Fibroblast of lung (primary cell): ENCODE results near the gene RAB44. TPM values are rescaled to one million over a fixed set of nuclear protein-coding genes. Genes with fewer than 3 reads are reported as not detected.

Experiments used
- DNase-seq, 2 donors: peaks; one replicate each; pipeline versions ENCODE4 v3.0.0 to v3.0.0-alpha.2; 2010; ENCODE audit warnings: low read depth in 2 of 2
- H2AFZ ChIP-seq: 2 replicates; pipeline ENCODE4 v1.5.1; 2012; ENCODE audit warnings: low read length, control low read depth, inconsistent platforms
- H3K27ac ChIP-seq: 2 replicates; pipeline ENCODE4 v1.5.1; 2011; ENCODE audit warnings: low read length, control low read depth; ENCODE audit not compliant: insufficient read depth
- H3K27me3 ChIP-seq: 2 replicates; pipeline ENCODE4 v1.5.1; 2011; ENCODE audit warnings: mild to moderate bottlenecking, low read length; ENCODE audit not compliant: control insufficient read depth, insufficient read depth
- H3K36me3 ChIP-seq: 2 replicates; pipeline ENCODE4 v1.5.1; 2011; ENCODE audit warnings: low read length; ENCODE audit not compliant: control insufficient read depth, insufficient read depth
- H3K4me1 ChIP-seq: 2 replicates; pipeline ENCODE4 v1.5.1; 2011; ENCODE audit warnings: low read length; ENCODE audit not compliant: control insufficient read depth, insufficient read depth; ENCODE audit errors: extremely low read depth
- H3K4me2 ChIP-seq: 2 replicates; pipeline ENCODE4 v1.5.1; 2011; ENCODE audit warnings: low read length, control low read depth; ENCODE audit not compliant: insufficient read depth; ENCODE audit errors: extremely low read depth
- H3K4me3 ChIP-seq, 4 experiments: fragments of 200-600 bp in 1 of 4; sonication (generic) in 1 of 4; replicated peaks in 1 of 4; 2 replicates each; pipeline ENCODE4 v1.5.1; 2011 to 2016; ENCODE audit warnings: low read length in 4 of 4, low read depth in 3 of 4, mild to moderate bottlenecking in 3 of 4, control low read depth in 2 of 4, inconsistent platforms in 1 of 4, mixed read lengths in 1 of 4; ENCODE audit not compliant: insufficient read depth in 1 of 4; ENCODE audit errors: control extremely low read depth in 1 of 4
- H3K79me2 ChIP-seq: 2 replicates; pipeline ENCODE4 v1.5.1; 2012; ENCODE audit warnings: mild to moderate bottlenecking, low read length, inconsistent platforms; ENCODE audit not compliant: control insufficient read depth, insufficient read depth
- H3K9ac ChIP-seq: 2 replicates; pipeline ENCODE4 v1.5.1; 2011; ENCODE audit warnings: mild to moderate bottlenecking, low read length, control low read depth; ENCODE audit not compliant: insufficient read depth
- H3K9me3 ChIP-seq: 2 replicates; pipeline ENCODE4 v1.5.1; 2012; ENCODE audit warnings: low read depth, low read length; ENCODE audit not compliant: control insufficient read depth, insufficient read depth
- H4K20me1 ChIP-seq: 2 replicates; pipeline ENCODE4 v1.5.1; 2011; ENCODE audit warnings: low read length; ENCODE audit not compliant: control insufficient read depth, insufficient read depth; ENCODE audit errors: extremely low read depth
- EZH2 ChIP-seq: IDR thresholded peaks from 2 replicates; pipeline ENCODE4 v1.5.1; 2012; ENCODE audit warnings: low read length, control low read depth, mild to moderate bottlenecking; ENCODE audit errors: missing control alignments
- polyA plus RNA-seq, 2 donors: library from polyadenylated mRNA; depleted of rRNA in 1 of 2; stranded (reverse) in 1 of 2; unstranded in 1 of 2; fragments of >200 nt; gene quantifications; 2 replicates each; pipeline ENCODE4 v1.2.1, GENCODE V29; 2011 to 2012; ENCODE audit warnings: missing spikeins in 1 of 2
- total RNA-seq: library from RNA; depleted of rRNA; stranded (reverse); fragments of >200 nt; gene quantifications from 2 replicates; pipeline ENCODE4 v1.2.1, GENCODE V29; 2014
- TF ChIP-seq, protein P1 (sequence below), 2 donors: IDR thresholded peaks in 1 of 2; conservative IDR thresholded peaks in 1 of 2; 1 replicate in 1 of 2; 2 replicates in 1 of 2; pipeline ENCODE4 v1.5.1; 2011 to 2012; ENCODE audit warnings: low read length in 2 of 2, control low read depth in 1 of 2, inconsistent platforms in 1 of 2, low read depth in 1 of 2, mild to moderate bottlenecking in 1 of 2

The RAB44 gene
- total and polyA plus RNA-seq, 2 donors (not counting 1 experiment from before 2014, with no cell fraction given): under 0.01 TPM; not detected in 1

DNA sequence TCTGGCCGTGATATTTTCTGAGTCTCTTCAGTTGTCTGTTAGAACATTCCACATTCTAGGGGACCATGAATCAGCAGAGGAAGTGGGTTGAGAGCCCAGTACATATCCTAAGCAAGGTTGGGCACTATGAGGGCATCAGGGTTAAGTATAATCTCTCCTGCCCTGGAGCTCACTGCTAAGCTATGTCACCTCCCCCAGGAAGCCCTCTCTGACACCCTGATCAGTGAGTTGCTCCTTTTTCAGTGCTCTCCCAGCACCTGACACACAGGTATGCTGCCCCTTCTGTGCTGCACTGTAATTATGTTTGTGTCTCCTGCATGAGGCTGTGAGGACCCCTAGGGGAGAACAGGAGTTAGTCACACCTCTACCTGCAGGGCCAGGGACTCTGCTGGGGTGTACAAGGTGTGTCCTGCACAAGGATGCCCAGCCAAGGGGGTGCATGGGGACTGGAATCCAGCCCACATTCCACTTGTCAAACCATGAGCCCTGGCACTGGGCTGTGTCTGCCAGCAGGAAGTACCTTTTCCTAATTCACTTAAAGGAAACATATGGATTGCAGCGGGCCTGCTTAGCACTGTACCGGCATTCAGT is 3.9 kb downstream of the RAB44 start:
- H3K4me2 ChIP-seq: no peak overlapping the region
- H4K20me1 ChIP-seq: no peaks in the 10 kb centered on the region
- no peaks in the 10 kb centered on the region for H3K4me1 ChIP-seq
- H3K9me3 ChIP-seq: no peaks in the 10 kb centered on the region
- no peak overlapping the region for H3K27ac ChIP-seq
- no peaks in the 10 kb centered on the region for H3K79me2 ChIP-seq
- TF ChIP-seq, protein P1, sequence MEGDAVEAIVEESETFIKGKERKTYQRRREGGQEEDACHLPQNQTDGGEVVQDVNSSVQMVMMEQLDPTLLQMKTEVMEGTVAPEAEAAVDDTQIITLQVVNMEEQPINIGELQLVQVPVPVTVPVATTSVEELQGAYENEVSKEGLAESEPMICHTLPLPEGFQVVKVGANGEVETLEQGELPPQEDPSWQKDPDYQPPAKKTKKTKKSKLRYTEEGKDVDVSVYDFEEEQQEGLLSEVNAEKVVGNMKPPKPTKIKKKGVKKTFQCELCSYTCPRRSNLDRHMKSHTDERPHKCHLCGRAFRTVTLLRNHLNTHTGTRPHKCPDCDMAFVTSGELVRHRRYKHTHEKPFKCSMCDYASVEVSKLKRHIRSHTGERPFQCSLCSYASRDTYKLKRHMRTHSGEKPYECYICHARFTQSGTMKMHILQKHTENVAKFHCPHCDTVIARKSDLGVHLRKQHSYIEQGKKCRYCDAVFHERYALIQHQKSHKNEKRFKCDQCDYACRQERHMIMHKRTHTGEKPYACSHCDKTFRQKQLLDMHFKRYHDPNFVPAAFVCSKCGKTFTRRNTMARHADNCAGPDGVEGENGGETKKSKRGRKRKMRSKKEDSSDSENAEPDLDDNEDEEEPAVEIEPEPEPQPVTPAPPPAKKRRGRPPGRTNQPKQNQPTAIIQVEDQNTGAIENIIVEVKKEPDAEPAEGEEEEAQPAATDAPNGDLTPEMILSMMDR (conservative IDR thresholded peaks at IDR 0.05 in 1 of 2, IDR thresholded peaks at IDR 0.05 in 1 of 2; ENCODE audit: low read depth in 1 of 2, low read length in 2 of 2): no peak
- no peak for TF ChIP-seq EZH2
- no peak for DNase-seq
- no peaks in the 10 kb centered on the region for H3K36me3 ChIP-seq
- peaks cover 7% of the 10 kb centered on the region for H3K27me3 ChIP-seq
- no peak overlapping the region for H2AFZ ChIP-seq
- H3K9ac ChIP-seq: no peak overlapping the region
- H3K4me3 ChIP-seq: no peak overlapping the region

DNA sequence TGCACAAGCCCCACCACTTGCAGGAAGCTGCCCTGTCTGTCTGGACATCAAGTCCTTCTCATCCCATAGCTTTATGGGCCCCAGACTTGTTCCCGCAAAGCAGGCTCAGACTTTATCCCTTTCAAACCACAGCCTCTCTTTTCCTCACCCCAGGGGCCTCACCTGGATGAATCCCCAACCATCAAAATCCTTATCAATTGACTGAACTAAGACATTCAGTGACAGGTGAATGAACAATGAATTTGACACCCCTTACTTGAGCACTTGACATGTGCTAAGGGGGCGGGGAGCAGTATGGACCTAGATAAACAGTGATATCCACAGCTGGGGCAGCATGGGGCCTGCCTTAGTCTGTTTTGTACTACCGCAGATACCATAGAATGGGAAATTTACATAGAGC is 5.0 kb downstream of the RAB44 start:
- Histone ChIP-seq H3K36me3 (no peaks in the 10 kb centered on the region), H3K4me1 (no peaks in the 10 kb centered on the region), H3K27ac (no peak overlapping the region), H4K20me1 (no peaks in the 10 kb centered on the region), H3K4me2 (no peak overlapping the region), H3K79me2 (no peaks in the 10 kb centered on the region), H3K27me3 (peaks cover 7% of the 10 kb centered on the region), H3K9ac (no peak overlapping the region), H3K9me3 (no peaks in the 10 kb centered on the region), H3K4me3 (no peak overlapping the region), H2AFZ (no peak overlapping the region)
- DNase-seq: no peak
- TF ChIP-seq EZH2: no peak
- TF ChIP-seq, protein P1 (conservative IDR thresholded peaks at IDR 0.05 in 1 of 2, IDR thresholded peaks at IDR 0.05 in 1 of 2; ENCODE audit: low read depth in 1 of 2, low read length in 2 of 2): no peak

DNA sequence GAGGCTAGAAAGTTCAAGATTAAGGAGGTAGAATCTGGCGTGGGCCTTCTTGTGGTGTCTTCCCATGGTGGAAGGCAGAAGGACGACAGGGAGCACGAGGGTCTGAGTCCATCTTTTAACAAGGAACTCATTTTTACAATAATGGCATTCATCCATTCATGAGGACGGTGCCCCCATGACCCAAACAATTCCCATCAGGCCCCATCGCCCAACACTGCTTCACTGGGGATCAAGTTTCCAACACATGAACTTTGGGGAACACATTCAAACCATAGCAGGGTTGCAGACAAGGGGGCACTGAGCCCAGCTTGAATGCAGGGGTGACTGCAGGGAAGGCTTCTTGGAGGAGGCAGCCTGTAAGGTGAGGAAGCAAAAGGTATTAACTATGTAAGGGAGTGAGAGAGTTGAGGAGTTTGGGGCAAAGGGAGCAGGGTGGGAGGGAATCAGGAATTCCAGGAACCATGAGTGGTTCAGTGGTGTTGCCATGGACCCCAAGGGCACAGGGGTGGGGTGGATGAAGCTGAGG is 5.5 kb downstream of the RAB44 start:
- DNase-seq: no peak
- H2AFZ ChIP-seq: no peak overlapping the region
- no peaks in the 10 kb centered on the region for H4K20me1 ChIP-seq
- peaks cover 7% of the 10 kb centered on the region for H3K27me3 ChIP-seq
- TF ChIP-seq, protein P1 (conservative IDR thresholded peaks at IDR 0.05 in 1 of 2, IDR thresholded peaks at IDR 0.05 in 1 of 2; ENCODE audit: low read depth in 1 of 2, low read length in 2 of 2): no peak
- no peak for TF ChIP-seq EZH2
- no peaks in the 10 kb centered on the region for H3K9me3 ChIP-seq
- no peak overlapping the region for H3K9ac ChIP-seq
- no peak overlapping the region for H3K4me2 ChIP-seq
- H3K79me2 ChIP-seq: no peaks in the 10 kb centered on the region
- H3K4me1 ChIP-seq: no peaks in the 10 kb centered on the region
- H3K4me3 ChIP-seq: no peak overlapping the region
- H3K36me3 ChIP-seq: no peaks in the 10 kb centered on the region
- H3K27ac ChIP-seq: no peak overlapping the region
